GM21515 (cell line): Measurements from ENCODE around the gene KDM5C.

Experiments
- ATAC-seq: cut with Tn5 transposase; IDR thresholded peaks from one replicate; pipeline ENCODE4 v1.9.1; 2021; ENCODE audit not compliant: unreplicated experiment

KDM5C gene

GRCh38 chrX:53224860-53225797, at the start of gene KDM5C:
Gene KDM5C (minus strand): TSS chrX:53225207. CDS start chrX:53224889, 318 bp downstream.
- peak; percentile 84 for ATAC-seq

DNA sequence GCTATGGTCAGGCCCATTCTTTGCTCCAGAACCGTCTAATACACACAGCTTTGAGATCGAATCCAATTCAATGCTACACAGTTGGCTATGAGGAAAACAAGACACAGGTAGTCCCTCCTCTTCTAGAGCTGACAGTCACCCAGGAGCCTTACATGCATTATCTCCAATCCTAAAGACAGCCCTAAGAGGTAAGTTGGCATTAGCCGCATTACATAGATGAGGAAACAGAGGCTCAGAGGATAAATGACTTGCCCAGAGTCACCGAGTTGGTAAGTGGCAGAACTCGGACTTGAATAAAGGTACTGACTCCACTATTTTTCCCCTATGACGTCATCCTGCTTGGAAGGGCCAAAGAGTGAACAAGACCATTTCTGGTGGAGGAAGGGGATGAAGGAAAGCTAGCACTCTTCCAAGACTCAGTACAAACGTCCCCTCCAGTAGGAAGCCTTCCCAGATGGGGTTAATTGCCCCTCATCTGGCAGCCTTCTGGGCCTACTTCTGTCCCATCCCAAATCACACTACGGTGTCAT, 47.9 kb upstream of the KDM5C start:
- no peak for ATAC-seq

GRCh38 chrX:53269536-53270107, 44.6 kb upstream of the KDM5C start:
- ATAC-seq = no peak

DNA sequence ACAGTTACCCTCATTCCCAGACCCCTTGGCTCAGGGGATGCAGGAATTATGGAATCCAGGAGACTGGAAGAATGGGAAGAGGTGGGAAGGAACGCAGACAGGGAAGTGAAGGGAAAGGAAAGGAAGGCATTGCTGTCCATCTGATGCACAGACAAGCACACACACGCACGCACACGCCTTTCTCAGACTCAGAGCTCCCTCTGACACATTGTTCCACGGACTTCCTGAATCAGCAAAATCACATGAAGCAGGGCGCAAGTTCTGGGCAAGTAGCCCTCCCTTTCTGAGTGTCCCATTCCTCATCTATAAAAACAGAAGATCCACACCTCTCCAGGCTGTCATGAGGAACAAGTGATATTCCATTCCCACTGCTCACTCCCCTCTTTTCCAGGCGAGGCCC, 43.2 kb upstream of the KDM5C start:
- no peak for ATAC-seq

DNA sequence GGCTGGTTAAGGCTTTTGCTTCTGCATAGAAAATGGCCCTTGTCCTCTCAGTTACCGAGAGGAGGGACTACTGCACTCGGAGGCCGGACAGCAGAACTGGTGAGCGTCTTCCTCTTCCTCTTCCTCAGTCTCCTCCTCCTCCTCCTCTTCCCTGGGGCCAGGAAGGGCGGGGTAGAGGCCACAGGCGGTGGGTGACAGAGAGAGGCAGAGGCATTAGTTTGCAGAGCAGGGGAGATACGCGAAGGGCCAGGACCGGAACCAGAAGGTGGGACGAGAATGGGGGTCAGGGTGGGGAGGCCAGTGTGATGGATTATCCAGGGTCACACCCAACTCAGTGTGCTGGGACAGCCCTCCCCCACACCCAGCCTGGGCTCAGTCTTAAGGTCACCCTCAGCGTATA, 41.9 kb upstream of the KDM5C start:
- no peak for ATAC-seq

- no peak for ATAC-seq
Measured at GRCh38 chrX:53265771-53266574, 41.0 kb upstream of the KDM5C start.

- ATAC-seq = no peak
Measured at GRCh38 chrX:53263597-53264094, 38.6 kb upstream of the KDM5C start.

GRCh38 chrX:53262918-53263394, 37.9 kb upstream of the KDM5C start:
- ATAC-seq = no peak

DNA sequence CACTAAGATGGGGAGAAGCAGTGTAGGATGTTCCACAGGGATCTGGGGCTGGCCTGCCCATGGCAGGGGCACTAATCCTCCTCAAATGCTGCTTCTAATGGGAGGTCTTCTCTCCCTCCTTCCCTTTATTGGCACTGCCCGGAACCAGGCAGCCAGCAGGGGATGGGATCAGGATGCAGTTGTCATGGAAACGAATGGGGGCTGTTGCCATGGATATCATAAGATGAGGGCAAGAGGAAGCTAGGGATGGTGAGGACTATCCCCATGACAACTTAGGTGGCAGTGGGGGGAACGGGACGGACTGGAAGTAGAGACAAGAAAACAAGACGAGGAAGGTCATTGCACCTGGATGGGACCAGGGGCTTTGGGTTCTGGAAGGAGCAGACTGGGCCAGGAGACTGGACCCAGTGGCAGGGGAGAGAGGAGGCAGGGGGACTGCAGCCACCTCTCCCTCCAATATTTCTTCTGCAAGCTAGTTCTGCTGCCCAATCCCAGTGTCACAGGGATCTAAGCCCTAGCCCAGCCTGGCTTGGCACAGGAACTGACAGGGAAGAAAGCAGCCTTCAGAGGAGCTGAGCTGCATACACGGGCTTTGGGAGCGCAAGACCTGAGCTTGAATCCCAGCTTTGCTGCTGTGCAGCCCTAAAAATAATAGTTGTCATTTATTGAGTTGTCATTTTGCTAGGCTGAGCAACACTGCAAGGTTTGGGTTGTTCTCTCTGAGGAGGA, 37.3 kb upstream of the KDM5C start:
- no peak for ATAC-seq

DNA sequence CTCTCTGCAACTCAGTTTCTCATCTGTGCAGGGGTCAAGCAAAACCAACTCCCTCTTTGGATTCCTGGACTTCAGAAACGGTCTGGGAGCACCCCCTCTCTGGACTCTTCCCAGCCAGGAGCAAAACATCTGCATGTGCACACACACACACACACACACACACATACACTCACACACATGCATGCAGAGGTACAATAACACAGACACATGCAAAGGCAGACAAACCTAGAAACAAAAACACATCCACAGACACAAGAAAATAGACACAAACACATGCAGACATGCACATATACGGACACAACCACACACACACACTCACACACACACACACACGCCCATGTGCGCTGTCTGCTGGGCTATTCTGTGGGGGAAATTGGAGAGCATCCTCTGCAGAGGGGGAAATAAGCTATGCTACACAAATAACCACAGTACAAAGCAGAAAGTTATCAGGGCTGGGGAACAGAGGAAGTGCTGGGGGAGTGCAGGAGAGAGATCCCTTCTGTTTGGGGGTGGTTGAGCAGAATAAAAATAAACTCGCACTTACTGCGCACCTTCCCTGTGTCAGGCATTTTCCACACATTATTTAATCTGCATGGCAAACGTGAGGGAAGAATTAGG, 36.5 kb upstream of the KDM5C start:
- no peak for ATAC-seq

GRCh38 chrX:53260836-53261235, 35.8 kb upstream of the KDM5C start:
- no peak for ATAC-seq

DNA sequence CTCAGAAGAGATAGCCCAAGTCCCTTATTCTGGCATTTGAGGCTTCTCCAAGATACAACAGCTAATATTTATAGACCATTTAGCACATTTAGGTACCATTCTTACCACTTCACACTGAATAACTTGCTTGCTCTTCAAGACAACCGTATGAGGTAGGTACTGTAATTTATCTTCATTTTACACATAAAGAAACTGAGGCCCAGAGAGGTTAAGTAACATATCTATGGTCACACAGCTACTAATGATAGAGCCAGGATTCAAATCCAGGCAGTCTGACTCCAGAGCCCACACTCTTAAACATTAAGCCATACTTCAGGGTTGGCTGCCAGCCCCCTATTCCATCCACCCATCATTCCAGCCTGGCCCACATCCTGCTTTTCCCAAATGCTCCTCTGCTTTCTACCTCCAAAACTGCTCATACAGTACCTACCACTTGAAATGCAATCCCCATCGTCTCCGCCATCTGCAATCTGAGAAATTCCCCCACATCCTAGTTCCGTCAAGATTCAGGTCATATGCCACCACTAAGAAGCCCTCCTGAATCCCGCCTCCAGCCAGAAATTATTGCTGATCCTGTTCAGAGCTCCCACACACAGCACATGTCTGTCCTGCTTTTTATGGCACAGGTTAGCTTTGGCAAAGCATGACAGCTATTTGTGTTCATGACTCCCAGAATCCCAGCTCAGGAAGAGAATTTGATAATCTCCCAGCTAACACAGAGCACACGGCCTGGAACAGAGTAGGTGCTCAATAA, 32.8 kb upstream of the KDM5C start:
- ATAC-seq = no peak

- no peak for ATAC-seq
Measured at GRCh38 chrX:53257166-53257565, 32.2 kb upstream of the KDM5C start.

DNA sequence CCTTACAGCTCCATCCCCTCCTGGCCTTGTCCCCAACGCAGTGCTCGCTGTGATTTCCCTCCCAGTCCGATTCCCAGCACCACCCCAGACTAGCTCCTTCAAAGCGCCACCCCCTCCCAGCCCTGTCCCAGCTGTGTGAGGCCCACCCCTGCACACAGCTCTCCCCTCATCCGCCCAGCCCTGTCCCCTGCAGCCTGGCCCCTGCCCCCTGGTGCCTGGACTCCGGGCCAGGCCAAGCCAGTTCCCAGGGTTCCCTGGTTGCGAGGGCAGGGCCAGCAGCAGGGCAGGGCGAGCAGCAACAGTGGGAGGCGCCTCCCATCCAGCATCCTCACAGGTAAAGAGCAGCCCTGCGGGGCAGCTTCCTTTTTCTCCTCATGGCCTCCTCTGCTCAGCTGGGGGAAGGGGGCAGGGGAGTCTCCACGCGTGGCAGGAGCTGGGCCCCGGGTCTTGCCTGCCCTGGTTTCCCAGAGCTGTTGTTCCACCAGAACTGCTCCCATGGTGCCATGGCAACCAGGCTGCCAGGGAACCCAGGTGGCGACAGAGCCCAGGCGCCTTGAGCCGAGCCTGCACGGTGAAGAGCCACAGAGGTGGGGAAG, 31.5 kb upstream of the KDM5C start:
- ATAC-seq = no peak

GRCh38 chrX:53255738-53256191, 30.8 kb upstream of the KDM5C start:
- no peak for ATAC-seq

GRCh38 chrX:53254570-53255461, 29.8 kb upstream of the KDM5C start:
- ATAC-seq = no peak

DNA sequence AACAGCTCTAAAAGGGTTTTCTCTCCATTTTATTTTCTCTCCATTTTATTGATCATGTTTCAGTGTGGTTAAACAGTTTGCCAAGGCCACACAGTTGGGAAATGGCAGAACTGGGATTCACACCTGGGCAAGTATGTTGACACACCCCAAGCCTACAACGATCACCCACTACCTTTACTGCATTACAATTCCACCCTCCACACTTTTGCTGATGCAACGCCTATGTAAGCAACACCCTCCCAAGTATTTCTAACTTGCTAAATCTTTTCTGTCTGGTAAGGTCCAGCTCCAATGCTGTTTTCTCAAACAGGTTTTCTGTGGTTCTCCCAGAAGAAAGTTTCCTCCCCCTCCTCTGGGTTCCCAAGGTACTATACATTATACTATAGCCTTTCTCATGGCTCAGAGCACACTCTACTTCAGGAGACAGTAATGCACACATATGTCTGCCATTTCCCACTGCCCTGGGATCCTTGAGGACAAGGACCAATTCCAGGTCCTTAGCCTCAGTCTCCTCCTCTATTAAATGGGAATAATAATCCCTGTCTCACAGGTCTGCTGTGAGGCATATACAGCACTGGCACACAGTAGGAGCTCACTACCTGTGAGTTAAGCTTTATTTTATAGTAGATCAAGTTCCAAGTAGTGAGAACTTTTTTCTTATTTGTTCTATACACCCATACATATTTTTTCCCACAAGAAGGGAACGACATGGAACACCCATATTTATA, 28.4 kb upstream of the KDM5C start:
- ATAC-seq = no peak
